Stimulated activated CD4-positive, alpha-beta T cell treated with anti-CD3 and anti-CD28 coated beads, Interleukin-15, amount 100 ng/mL, for 1 hour (primary cell): ENCODE results near the gene OSER1.
A peak's percentile ranks its signal among the peaks of the same experiment; 100 is the strongest.

Experiments
- DNase-seq, 2 donors: peaks; one replicate each; pipeline ENCODE4 v3.0.0-alpha.2; 2020; ENCODE audit warnings: low read depth in 1 of 2, low spot score in 1 of 2

The OSER1 gene

GRCh38 chr20:44228465-44229258 is 18.1 kb upstream of the OSER1 start:
- no peak for DNase-seq

- no peak for DNase-seq
Observed at GRCh38 chr20:44224637-44225036, 14.1 kb upstream of the OSER1 start.

GRCh38 chr20:44223721-44224120 is 13.2 kb upstream of the OSER1 start:
- DNase-seq, result no peak

GRCh38 chr20:44222633-44223368 is 12.2 kb upstream of the OSER1 start:
- DNase-seq, result no peak

GRCh38 chr20:44222027-44222426 is 11.5 kb upstream of the OSER1 start:
- DNase-seq, result no peak

GRCh38 chr20:44221368-44221954 is 10.9 kb upstream of the OSER1 start:
- DNase-seq, result no peak

GRCh38 chr20:44219791-44220190 is 9.2 kb upstream of the OSER1 start:
- DNase-seq, result no peak

GRCh38 chr20:44219170-44219730 is 8.7 kb upstream of the OSER1 start:
- no peak for DNase-seq

GRCh38 chr20:44218446-44218845 is 7.9 kb upstream of the OSER1 start:
- DNase-seq, result no peak

- DNase-seq, result peak; percentile 31 to 36
Observed at GRCh38 chr20:44217342-44218092, 6.9 kb upstream of the OSER1 start.

GRCh38 chr20:44215125-44215524 is 4.6 kb upstream of the OSER1 start:
- DNase-seq, result peak; percentile 51 to 60

- no peak for DNase-seq
Observed at GRCh38 chr20:44212792-44213191, 2.2 kb upstream of the OSER1 start.

GRCh38 chr20:44211177-44212039 is 837 bp upstream of the OSER1 start:
- no peak for DNase-seq

GRCh38 chr20:44209686-44210405 is 725 bp downstream of the OSER1 start:
- no peak for DNase-seq

- DNase-seq, result no peak
Observed at GRCh38 chr20:44208770-44209169, 1.8 kb downstream of the OSER1 start.

GRCh38 chr20:44208165-44208564 is 2.4 kb downstream of the OSER1 start:
- DNase-seq, result no peak

- DNase-seq, result no peak
Observed at GRCh38 chr20:44207126-44207723, 3.3 kb downstream of the OSER1 start.

- DNase-seq, result no peak
Observed at GRCh38 chr20:44206132-44206531, 4.4 kb downstream of the OSER1 start.

GRCh38 chr20:44204832-44205215 is 5.7 kb downstream of the OSER1 start:
- DNase-seq, result no peak
